ENCODE measurements around the gene PTPRR.

DNA sequence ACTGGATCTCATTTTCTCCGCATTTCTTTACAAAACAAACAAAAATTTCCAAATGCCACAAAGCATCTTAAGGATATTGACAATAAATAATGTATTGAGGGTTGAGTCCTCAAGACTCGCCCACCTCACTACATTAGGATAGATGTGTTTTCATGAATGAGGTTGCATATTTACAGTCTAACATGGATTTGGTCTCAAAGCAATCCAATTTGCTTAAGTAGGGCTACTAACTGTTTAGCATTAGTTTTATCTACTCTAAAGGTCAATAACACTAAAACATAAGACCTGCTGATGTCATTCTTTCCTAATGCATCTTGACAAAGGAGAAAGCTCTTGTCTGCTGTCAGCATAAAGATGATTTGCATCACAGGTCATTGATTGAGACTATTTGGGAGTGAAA lies 82.4 kb downstream of the PTPRR start:
- TF ChIP-seq POLR2A (IDR thresholded peaks at IDR 0.05): no peak
- TF ChIP-seq, protein P1, sequence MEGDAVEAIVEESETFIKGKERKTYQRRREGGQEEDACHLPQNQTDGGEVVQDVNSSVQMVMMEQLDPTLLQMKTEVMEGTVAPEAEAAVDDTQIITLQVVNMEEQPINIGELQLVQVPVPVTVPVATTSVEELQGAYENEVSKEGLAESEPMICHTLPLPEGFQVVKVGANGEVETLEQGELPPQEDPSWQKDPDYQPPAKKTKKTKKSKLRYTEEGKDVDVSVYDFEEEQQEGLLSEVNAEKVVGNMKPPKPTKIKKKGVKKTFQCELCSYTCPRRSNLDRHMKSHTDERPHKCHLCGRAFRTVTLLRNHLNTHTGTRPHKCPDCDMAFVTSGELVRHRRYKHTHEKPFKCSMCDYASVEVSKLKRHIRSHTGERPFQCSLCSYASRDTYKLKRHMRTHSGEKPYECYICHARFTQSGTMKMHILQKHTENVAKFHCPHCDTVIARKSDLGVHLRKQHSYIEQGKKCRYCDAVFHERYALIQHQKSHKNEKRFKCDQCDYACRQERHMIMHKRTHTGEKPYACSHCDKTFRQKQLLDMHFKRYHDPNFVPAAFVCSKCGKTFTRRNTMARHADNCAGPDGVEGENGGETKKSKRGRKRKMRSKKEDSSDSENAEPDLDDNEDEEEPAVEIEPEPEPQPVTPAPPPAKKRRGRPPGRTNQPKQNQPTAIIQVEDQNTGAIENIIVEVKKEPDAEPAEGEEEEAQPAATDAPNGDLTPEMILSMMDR (IDR thresholded peaks at IDR 0.05): no peak

All from prostate gland (tissue), 2 donors.